Breast epithelium (tissue), 4 donors: ENCODE data around the gene WNT11. TPM values are rescaled to one million over a fixed set of nuclear protein-coding genes. Genes with fewer than 3 reads are reported as not detected.

Source experiments
- DNase-seq, 2 donors: peaks; one replicate each; pipeline ENCODE4 v3.0.0-alpha.2; 2019; ENCODE audit warnings: low spot score in 2 of 2
- H3K27ac ChIP-seq, 2 donors: fragments of 200-600 bp; sonication (generic) in 1 of 2; one replicate each; pipeline ENCODE4 v1.5.1; 2016 to 2019; ENCODE audit warnings: mild to moderate bottlenecking in 1 of 2
- H3K27me3 ChIP-seq, 2 donors: fragments of 200-600 bp; sonication (generic) in 1 of 2; one replicate each; pipeline versions ENCODE4 v1.5.1 to v1.6.0; 2017 to 2019; ENCODE audit warnings: control low read depth in 1 of 2, mild to moderate bottlenecking in 1 of 2
- H3K36me3 ChIP-seq: fragments of 200-600 bp; one replicate; pipeline ENCODE4 v1.5.1; 2019
- H3K4me1 ChIP-seq, 2 donors: fragments of 200-600 bp; sonication (generic); one replicate each; pipeline ENCODE4 v1.5.1; 2016 to 2019; ENCODE audit warnings: control low read depth in 1 of 2
- H3K4me3 ChIP-seq, 3 donors: fragments of 200-600 bp; sonication (generic); 1 replicate in 2 of 3; 2 replicates in 1 of 3; pipeline ENCODE4 v1.5.1; 2016 to 2019; ENCODE audit warnings: mild to moderate bottlenecking in 3 of 3, moderate library complexity in 2 of 3
- H3K9me3 ChIP-seq, 2 donors: fragments of 200-600 bp; sonication (generic) in 1 of 2; one replicate each; pipeline ENCODE4 v1.5.1; 2016 to 2019; ENCODE audit warnings: control low read depth in 1 of 2
- POLR2A ChIP-seq: fragments of 450-650 bp; IDR thresholded peaks from one replicate; pipeline ENCODE4 v1.6.1; 2016; ENCODE audit warnings: antibody characterized with exemption, mild to moderate bottlenecking, moderate library complexity
- POLR2AphosphoS5 ChIP-seq, 3 donors: sonication (generic); formaldehyde crosslinking; IDR thresholded peaks; one replicate each; pipeline ENCODE4 v1.6.1; 2017; ENCODE audit warnings: antibody characterized with exemption in 3 of 3
- intact Hi-C: fragments of 100-400 bp; cut with DNase I; formaldehyde crosslinking; loops from one replicate; pipeline ENCODE4 v1.15.1; 2023; ENCODE audit warnings: low total_unique reads
- total RNA-seq, 3 donors: library from RNA; depleted of rRNA; stranded (reverse); fragments of >200 nt; gene quantifications; one replicate each; pipeline ENCODE4 v1.1.0, GENCODE V29; 2016
- TF ChIP-seq, protein P1 (sequence below), 3 donors: fragments of 450-650 bp; IDR thresholded peaks; one replicate each; pipeline ENCODE4 v1.5.1; 2016 to 2017; ENCODE audit warnings: antibody characterized with exemption in 3 of 3, mild to moderate bottlenecking in 3 of 3, moderate library complexity in 3 of 3

The WNT11 gene
- total RNA-seq, 3 donors from 2014 or later, result 7.0 to 70.6 (median 17.7) TPM

DNA sequence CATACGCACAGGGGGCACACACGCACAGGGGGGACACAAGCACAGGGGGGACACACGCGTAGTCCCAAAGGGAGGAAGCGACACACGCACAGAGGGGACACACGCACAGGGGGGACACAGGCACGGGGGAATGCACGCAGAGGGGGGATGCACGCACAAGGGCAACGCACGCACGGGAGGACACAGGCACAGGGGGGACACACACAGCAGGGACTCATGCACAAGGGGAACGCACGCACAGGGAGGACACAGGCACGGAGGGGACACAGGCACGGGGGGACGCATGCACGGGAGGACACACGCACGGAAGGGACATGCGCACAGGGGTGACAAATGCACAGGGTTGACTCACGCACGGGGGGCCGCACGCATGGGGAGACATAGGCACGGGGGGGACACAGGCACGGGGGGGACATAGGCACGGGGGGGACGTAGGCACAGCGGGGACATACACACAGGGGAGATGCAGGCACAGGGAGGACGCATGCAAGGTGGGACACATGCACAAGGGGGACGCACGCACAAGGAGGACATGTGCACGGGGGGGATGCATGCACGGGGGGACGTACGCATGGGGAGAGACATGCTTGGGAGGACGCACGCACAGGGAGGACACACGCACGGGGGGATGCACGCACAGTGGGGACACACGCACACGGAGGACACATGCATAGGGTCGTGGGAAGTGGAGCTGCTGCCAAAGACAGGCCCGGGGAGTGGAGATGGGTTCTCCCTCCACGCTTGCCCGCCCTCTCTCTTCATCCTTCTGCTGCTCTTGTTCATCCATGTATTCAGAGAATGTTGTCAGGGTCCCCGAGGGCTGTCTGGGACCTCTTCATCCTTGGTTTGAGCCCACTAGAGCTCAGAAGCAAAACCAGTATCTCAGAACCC lies 41.2 kb downstream of the WNT11 start:
- Histone ChIP-seq H3K27ac (no peak overlapping the region), H3K4me3 (no peak overlapping the region), H3K9me3 (no peaks in the 10 kb centered on the region), H3K4me1 (peaks cover 0 to 4% of the 10 kb centered on the region in 2 donors), H3K27me3 (no peaks in the 10 kb centered on the region), H3K36me3 (no peaks in the 10 kb centered on the region)
- TF ChIP-seq POLR2A (no peak), POLR2AphosphoS5 (IDR thresholded peaks at IDR 0.05) (no peak)
- TF ChIP-seq, protein P1, sequence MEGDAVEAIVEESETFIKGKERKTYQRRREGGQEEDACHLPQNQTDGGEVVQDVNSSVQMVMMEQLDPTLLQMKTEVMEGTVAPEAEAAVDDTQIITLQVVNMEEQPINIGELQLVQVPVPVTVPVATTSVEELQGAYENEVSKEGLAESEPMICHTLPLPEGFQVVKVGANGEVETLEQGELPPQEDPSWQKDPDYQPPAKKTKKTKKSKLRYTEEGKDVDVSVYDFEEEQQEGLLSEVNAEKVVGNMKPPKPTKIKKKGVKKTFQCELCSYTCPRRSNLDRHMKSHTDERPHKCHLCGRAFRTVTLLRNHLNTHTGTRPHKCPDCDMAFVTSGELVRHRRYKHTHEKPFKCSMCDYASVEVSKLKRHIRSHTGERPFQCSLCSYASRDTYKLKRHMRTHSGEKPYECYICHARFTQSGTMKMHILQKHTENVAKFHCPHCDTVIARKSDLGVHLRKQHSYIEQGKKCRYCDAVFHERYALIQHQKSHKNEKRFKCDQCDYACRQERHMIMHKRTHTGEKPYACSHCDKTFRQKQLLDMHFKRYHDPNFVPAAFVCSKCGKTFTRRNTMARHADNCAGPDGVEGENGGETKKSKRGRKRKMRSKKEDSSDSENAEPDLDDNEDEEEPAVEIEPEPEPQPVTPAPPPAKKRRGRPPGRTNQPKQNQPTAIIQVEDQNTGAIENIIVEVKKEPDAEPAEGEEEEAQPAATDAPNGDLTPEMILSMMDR (IDR thresholded peaks at IDR 0.05), result no peak
- intact Hi-C loops, result no loop called here
- DNase-seq, result no peak

DNA sequence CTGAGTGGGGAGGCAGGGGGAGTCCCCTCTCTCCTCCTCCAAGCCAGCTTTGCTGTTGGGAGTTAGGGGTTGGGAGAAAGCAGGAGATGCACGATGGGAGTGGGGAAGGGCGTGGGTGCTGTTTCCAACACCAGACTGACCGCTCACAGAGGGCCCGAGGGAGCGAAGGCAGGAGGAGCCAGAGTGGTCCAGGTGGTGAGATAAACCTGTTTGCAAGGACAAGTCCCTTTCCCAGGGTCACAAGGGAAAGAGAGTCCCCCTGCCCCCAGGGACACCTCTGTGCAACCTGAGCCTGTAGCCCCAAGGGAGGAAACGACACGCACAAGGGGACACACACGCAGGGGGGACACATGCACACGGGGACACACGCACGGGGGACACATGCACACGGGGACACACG lies 42.2 kb downstream of the WNT11 start:
- intact Hi-C loops, result no loop called here
- H3K27ac ChIP-seq, result no peak overlapping the region
- TF ChIP-seq, protein P1 (IDR thresholded peaks at IDR 0.05), result no peak
- TF ChIP-seq POLR2AphosphoS5 (IDR thresholded peaks at IDR 0.05) (no peak), POLR2A (no peak)

DNA sequence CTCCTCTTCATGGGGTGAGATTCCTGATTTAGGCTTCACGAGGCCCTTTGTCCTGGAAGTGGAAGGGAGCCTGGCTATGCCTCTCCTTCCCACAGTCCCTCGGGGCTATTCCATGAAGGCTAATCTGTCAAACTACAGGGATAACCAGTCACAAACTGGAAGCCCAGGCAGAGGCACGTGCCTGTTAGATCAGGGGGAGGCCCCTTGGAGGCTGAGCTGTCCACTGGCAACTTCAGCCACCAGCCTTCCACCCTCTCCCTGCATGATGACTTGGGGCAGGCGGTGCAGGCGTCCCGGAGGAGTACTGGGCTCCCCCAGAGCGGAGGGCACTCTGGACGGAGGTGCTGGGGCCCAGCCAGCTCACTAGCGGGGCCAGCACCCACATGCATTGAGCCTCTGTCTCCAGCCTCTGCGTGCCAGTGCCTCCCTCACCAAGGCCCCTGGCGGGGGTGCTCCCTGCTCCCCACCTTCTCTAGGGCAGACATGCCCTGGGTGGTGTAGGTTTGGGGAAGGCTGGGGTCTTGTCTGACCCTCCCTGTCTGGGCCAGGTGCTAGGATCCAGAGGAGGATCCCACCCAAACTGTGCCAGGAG lies 42.9 kb downstream of the WNT11 start:
- no peak for DNase-seq
- Histone ChIP-seq H3K4me1 (peaks cover 0 to 4% of the 10 kb centered on the region in 2 donors), H3K27me3 (no peaks in the 10 kb centered on the region), H3K27ac (no peak overlapping the region), H3K9me3 (no peaks in the 10 kb centered on the region), H3K36me3 (no peaks in the 10 kb centered on the region), H3K4me3 (no peak overlapping the region)
- TF ChIP-seq POLR2AphosphoS5 (IDR thresholded peaks at IDR 0.05), result no peak
- TF ChIP-seq, protein P1 (IDR thresholded peaks at IDR 0.05), result no peak
- no peak for TF ChIP-seq POLR2A
- intact Hi-C loops, result no loop called here

More for the DNA sequence above, 42.2 kb downstream of the WNT11 start:
- no peaks in the 10 kb centered on the region for H3K36me3 ChIP-seq
- H3K27me3 ChIP-seq, result no peaks in the 10 kb centered on the region
- DNase-seq, result no peak
- no peaks in the 10 kb centered on the region for H3K9me3 ChIP-seq
- H3K4me1 ChIP-seq, result peaks cover 0 to 4% of the 10 kb centered on the region in 2 donors
- H3K4me3 ChIP-seq, result no peak overlapping the region

DNA sequence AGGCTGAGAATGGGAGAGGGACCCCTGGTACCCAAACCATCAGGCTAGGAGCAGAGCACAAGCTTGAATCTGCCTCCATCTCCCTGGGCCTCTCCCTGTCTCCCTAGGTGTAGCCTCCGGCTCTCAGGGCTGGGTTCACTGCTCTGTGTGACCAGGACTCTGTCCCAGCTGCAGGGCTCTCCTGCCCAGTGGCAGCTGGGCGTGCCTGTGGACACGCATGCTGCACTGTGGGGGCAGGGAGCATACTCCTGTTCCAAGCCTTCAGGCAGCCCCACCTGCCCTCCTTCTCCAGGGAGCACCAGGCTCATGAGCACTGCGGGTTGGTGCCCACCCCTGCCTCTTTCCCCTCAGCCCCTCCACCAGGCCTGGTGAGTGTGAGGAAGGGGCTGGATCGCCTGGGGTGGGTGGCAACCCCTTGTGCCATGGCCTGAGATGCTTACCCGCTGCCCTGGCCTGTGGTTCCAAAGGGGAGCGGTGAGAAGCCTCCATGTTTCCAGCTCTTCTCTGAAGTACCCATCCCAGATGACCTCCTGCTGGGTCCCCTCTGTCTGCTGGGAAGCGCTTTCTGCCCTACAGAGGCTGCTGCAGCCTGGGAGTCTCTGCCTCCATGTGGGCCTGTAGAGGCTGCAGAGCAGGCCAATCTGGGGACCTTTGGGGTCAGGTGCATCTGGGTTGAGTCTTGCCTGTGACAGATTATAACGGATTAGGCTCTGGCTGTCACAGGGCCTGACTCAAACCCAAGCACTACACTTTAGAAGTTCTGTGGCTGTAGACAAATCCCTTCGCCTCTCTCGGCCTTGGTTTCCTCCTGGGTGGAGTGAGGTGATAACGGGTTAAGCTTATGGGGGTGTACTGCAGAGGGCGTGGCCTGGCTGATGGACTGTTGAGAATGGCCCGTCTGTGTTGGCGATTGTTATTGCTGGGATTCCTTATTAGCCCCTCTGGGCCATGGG lies 43.7 kb downstream of the WNT11 start:
- intact Hi-C loops, result no loop called here
- H3K27ac ChIP-seq, result no peak overlapping the region
- no peaks in the 10 kb centered on the region for H3K36me3 ChIP-seq
- H3K9me3 ChIP-seq, result no peaks in the 10 kb centered on the region
- DNase-seq, result no peak
- TF ChIP-seq POLR2AphosphoS5 (IDR thresholded peaks at IDR 0.05), result no peak
- TF ChIP-seq POLR2A, result no peak
- TF ChIP-seq, protein P1 (IDR thresholded peaks at IDR 0.05), result no peak
- peaks cover 0 to 4% of the 10 kb centered on the region in 2 donors for H3K4me1 ChIP-seq
- no peaks in the 10 kb centered on the region for H3K27me3 ChIP-seq
- H3K4me3 ChIP-seq, result no peak overlapping the region
